Astrocyte (in vitro differentiated cells and primary cell): ENCODE measurements around the gene NAA10.

Experiments used
- CTCF ChIP-seq: IDR thresholded peaks from 2 replicates; pipeline ENCODE4 v1.5.1; 2011; ENCODE audit warnings: low read depth, mild to moderate bottlenecking, inconsistent platforms, low read length, moderate library complexity; ENCODE audit not compliant: insufficient read depth
- EZH2 ChIP-seq: IDR thresholded peaks from 2 replicates; pipeline ENCODE4 v1.6.1; 2012; ENCODE audit warnings: mild to moderate bottlenecking, low read length, inconsistent platforms; ENCODE audit not compliant: insufficient read depth

GRCh38 chrX:153972368-153973126 is 37.7 kb upstream of the NAA10 start, which contains the start of gene TMEM187:
- TF ChIP-seq EZH2 (no peak), CTCF (no peak)
